Measurements from ENCODE around the gene LMAN1L. TPM values are rescaled to one million over a fixed set of nuclear protein-coding genes. Genes with fewer than 3 reads are reported as not detected.

Gene LMAN1L
- total RNA-seq, 1 donor from 2014 or later = not detected

DNA sequence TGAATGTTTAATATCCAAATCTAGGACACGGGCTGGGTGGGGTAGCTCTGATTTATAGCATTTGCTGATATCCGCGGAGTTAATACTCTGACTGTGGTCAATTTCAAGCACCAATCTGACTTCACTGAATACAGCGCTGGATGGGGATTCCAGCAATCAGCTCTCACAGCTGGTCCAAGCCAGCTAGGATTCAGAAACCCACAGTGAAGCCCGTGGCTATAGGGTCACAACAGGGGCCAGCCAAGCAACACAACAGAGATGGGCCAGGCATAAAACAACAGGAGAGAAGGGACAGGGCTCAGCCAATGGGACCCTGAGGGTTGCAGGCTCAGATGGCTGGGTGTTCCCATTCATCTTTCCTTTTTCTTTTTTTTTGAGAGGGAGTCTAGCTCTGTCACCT lies 5.4 kb upstream of the LMAN1L start:
- Histone ChIP-seq H3K27me3 (ENCODE audit: control insufficient read depth, insufficient read depth, low read length) (no peaks in the 10 kb centered on the region), H3K36me3 (ENCODE audit: control insufficient read depth, insufficient read depth, low read length) (no peaks in the 10 kb centered on the region), H3K4me3 (ENCODE audit: low read depth, low read length) (no peak overlapping the region)
- TF ChIP-seq CTCF (IDR thresholded peaks at IDR 0.05; ENCODE audit: insufficient read depth, low read length, poor library complexity, severe bottlenecking) = no peak
- DNase-seq (ENCODE audit: low read depth) = no peak

DNA sequence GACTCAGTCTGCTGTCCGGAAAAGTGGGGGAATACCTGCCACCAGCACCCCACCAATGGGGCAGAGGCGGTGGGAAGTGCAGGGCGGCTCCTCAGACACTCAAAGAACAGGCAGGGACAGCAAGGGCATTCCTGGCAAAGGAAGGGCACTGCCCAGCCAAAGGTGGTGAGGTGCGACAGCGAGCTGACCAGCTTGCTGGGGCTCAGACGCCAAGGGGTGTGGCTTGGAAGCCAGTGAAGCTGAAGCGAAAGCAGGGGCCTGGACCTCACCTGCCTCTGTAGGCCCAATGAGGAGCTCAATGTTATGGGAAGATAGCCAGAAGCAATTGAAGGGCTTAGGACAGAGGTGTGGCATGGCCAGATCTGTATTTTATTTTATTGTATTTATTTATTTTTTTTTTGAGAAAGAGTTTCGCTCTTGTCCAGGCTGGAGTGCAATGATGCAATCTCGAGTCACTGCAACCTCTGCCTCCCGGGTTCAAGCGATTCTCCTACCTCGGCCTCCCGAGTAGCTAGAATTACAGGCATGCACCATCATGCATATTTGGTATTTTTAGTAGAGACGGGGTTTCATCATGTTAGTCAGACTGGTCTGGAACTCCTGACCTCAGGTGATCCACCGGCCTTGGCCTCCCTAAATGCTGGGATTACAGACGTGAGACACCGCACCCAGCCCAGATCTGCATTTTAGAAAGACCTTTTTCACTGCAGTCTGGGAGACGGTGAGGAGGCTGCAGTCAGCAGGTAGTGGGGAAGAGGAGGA lies 4.4 kb upstream of the LMAN1L start:
- H3K27me3 ChIP-seq (ENCODE audit: control insufficient read depth, insufficient read depth, low read length) = no peaks in the 10 kb centered on the region
- no peak overlapping the region for H3K4me3 ChIP-seq (ENCODE audit: low read depth, low read length)
- TF ChIP-seq CTCF (IDR thresholded peaks at IDR 0.05; ENCODE audit: insufficient read depth, low read length, poor library complexity, severe bottlenecking) = no peak
- no peaks in the 10 kb centered on the region for H3K36me3 ChIP-seq (ENCODE audit: control insufficient read depth, insufficient read depth, low read length)
- DNase-seq (ENCODE audit: low read depth) = no peak

- Histone ChIP-seq H3K4me3 (ENCODE audit: low read depth, low read length) (no peak overlapping the region), H3K27me3 (ENCODE audit: control insufficient read depth, insufficient read depth, low read length) (no peaks in the 10 kb centered on the region), H3K36me3 (ENCODE audit: control insufficient read depth, insufficient read depth, low read length) (no peaks in the 10 kb centered on the region)
- DNase-seq (ENCODE audit: low read depth) = no peak
- no peak for TF ChIP-seq CTCF (IDR thresholded peaks at IDR 0.05; ENCODE audit: insufficient read depth, low read length, poor library complexity, severe bottlenecking)
These were observed 3.8 kb upstream of the LMAN1L start for GRCh38 chr15:74808840-74809229.

DNA sequence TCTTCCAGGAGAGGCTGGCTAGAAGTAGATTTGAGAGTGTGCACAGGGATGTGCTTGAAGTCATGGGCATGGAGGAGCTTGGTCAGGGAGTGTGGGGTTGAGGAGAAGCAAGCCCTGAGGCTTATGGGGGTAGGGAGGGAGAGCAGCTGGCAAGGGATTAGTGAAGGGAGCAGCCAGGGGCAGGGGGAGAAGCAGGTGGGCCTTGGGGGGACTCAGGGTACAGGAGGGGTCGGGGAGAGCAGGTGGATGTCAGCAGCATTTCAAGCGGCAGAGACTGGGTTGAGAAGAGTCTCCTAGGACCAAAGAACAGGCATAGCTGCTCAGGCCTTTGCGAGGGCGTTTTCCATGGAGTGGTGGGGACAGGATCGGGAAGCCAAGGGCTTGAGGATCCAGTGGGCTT lies 3.4 kb upstream of the LMAN1L start:
- no peak for DNase-seq (ENCODE audit: low read depth)
- TF ChIP-seq CTCF (IDR thresholded peaks at IDR 0.05; ENCODE audit: insufficient read depth, low read length, poor library complexity, severe bottlenecking) = no peak
- Histone ChIP-seq H3K27me3 (ENCODE audit: control insufficient read depth, insufficient read depth, low read length) (no peaks in the 10 kb centered on the region), H3K4me3 (ENCODE audit: low read depth, low read length) (no peak overlapping the region), H3K36me3 (ENCODE audit: control insufficient read depth, insufficient read depth, low read length) (no peaks in the 10 kb centered on the region)

DNA sequence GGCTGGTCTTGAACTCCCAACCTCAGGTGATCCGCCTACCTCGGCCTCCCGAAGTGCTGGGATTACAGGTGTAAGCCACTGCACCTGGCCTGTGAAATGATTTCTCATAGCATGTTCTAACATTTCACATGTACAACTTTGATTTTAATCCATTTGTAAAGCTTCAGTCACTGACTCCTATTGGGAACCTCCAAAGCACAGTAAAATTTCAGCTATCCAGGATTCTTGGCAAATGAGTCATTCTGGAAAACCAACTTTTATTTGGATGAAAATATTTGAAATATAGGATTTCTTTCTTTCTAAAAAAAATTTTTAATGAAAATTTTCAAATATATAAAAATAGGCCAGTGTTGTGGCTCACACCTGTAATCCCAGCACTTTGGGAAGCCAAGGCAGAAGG lies 2.7 kb upstream of the LMAN1L start:
- no peak for TF ChIP-seq CTCF (IDR thresholded peaks at IDR 0.05; ENCODE audit: insufficient read depth, low read length, poor library complexity, severe bottlenecking)
- no peak for DNase-seq (ENCODE audit: low read depth)
- Histone ChIP-seq H3K27me3 (ENCODE audit: control insufficient read depth, insufficient read depth, low read length) (no peaks in the 10 kb centered on the region), H3K4me3 (ENCODE audit: low read depth, low read length) (no peak overlapping the region), H3K36me3 (ENCODE audit: control insufficient read depth, insufficient read depth, low read length) (no peaks in the 10 kb centered on the region)
